GM12878 (cell line): ENCODE results near the gene GRIN2A. TPM values are rescaled to one million over a fixed set of nuclear protein-coding genes. Genes with fewer than 3 reads are reported as not detected.

Source experiments
- CUX1 ChIP-seq: IDR thresholded peaks from 2 replicates; pipeline ENCODE4 v1.6.1; 2012; ENCODE audit warnings: improper control_type of control experiment, low read depth, low read length; ENCODE audit not compliant: insufficient replicate concordance
- E4F1 ChIP-seq: fragments of 450-650 bp; IDR thresholded peaks from 2 replicates; pipeline ENCODE4 v1.6.1; 2018; ENCODE audit warnings: borderline replicate concordance, mild to moderate bottlenecking; ENCODE audit not compliant: partially characterized antibody
- EP300 ChIP-seq, 2 experiments: fragments of 150-350 bp in 1 of 2; IDR thresholded peaks; 2 replicates each; pipeline ENCODE4 v1.6.1; 2011 to 2012; ENCODE audit warnings: low read depth in 2 of 2, low read length in 2 of 2, borderline replicate concordance in 1 of 2, improper control_type of control experiment in 1 of 2, inconsistent platforms in 1 of 2; ENCODE audit not compliant: control insufficient read depth in 1 of 2
- FOXK2 ChIP-seq: fragments of 450-650 bp; IDR thresholded peaks from 2 replicates; pipeline ENCODE4 v1.6.1; 2017; ENCODE audit warnings: mild to moderate bottlenecking, moderate library complexity
- GABPA ChIP-seq: IDR thresholded peaks from 2 replicates; pipeline ENCODE4 v1.6.1; 2014; ENCODE audit warnings: antibody characterized with exemption, low read depth, mild to moderate bottlenecking, inconsistent platforms
- KAT2A ChIP-seq: conservative IDR thresholded peaks from 2 replicates; pipeline ENCODE4 v1.6.1; 2011; ENCODE audit warnings: low read depth, low read length; ENCODE audit not compliant: control insufficient read depth
- NFXL1 ChIP-seq: fragments of 450-650 bp; IDR thresholded peaks from 2 replicates; pipeline ENCODE4 v1.6.1; 2017; ENCODE audit warnings: antibody characterized with exemption, mild to moderate bottlenecking, borderline replicate concordance
- NKRF ChIP-seq: fragments of 450-650 bp; conservative IDR thresholded peaks from 2 replicates; pipeline ENCODE4 v1.6.1; 2017; ENCODE audit warnings: mild to moderate bottlenecking, moderate library complexity
- RUNX3 ChIP-seq: IDR thresholded peaks from 2 replicates; pipeline ENCODE4 v1.6.1; 2012; ENCODE audit warnings: low read length, inconsistent platforms
- SIX5 ChIP-seq: IDR thresholded peaks from 2 replicates; pipeline ENCODE4 v1.6.1; 2011; ENCODE audit warnings: mild to moderate bottlenecking, low read depth, low read length, moderate library complexity; ENCODE audit not compliant: severe bottlenecking
- SKIL ChIP-seq: fragments of 450-650 bp; IDR thresholded peaks from 2 replicates; pipeline ENCODE4 v1.6.1; 2017; ENCODE audit warnings: mild to moderate bottlenecking, low read depth, inconsistent platforms; ENCODE audit not compliant: poor library complexity, severe bottlenecking
- SMARCA5 ChIP-seq: fragments of 450-650 bp; IDR thresholded peaks from 2 replicates; pipeline ENCODE4 v1.6.1; 2017; ENCODE audit warnings: mild to moderate bottlenecking
- SUPT20H ChIP-seq: IDR thresholded peaks from 2 replicates; pipeline ENCODE4 v1.6.1; 2011; ENCODE audit warnings: low read depth, mild to moderate bottlenecking, low read length, moderate library complexity, borderline replicate concordance; ENCODE audit not compliant: control insufficient read depth
- TBL1XR1 ChIP-seq: IDR thresholded peaks from 2 replicates; pipeline ENCODE4 v1.6.1; 2012; ENCODE audit warnings: low read depth, low read length, improper control_type of control experiment
- TCF12 ChIP-seq: IDR thresholded peaks from 2 replicates; pipeline ENCODE4 v1.6.1; 2011; ENCODE audit warnings: low read depth, mild to moderate bottlenecking, low read length
- USF1 ChIP-seq: IDR thresholded peaks from 2 replicates; pipeline ENCODE4 v1.6.1; 2011; ENCODE audit warnings: borderline replicate concordance, low read depth, mild to moderate bottlenecking, moderate library complexity, mixed read lengths, low read length; ENCODE audit not compliant: insufficient read depth; ENCODE audit errors: extremely low read length
- polyA plus RNA-seq, 11 experiments: library from polyadenylated mRNA; depleted of rRNA in 4 of 11; unstranded in 6 of 11; stranded (reverse) in 5 of 11; fragments of >200 nt; fragmentation: Nextera tagmentation in 4 of 11; fragmentation: Illumina TruSeq in 1 of 11; extraction: Ambion mirVana in 4 of 11; extraction: Trizol in 1 of 11; gene quantifications; 1 replicate in 1 of 11; 2 replicates in 10 of 11; pipeline versions ENCODE4 v1.2.1 to v1.2.3, GENCODE V29; 2011 to 2016; ENCODE audit warnings: inconsistent platforms in 2 of 11, missing spikeins in 2 of 11, low read depth in 1 of 11
- total RNA-seq, 4 experiments: library from RNA; depleted of rRNA in 3 of 4; stranded (reverse); fragments of >200 nt in 3 of 4; fragmentation: Illumina TruSeq in 1 of 4; extraction: Trizol in 1 of 4; gene quantifications; 2 replicates each; pipeline versions ENCODE4 v1.2.1 to v1.2.3, GENCODE V29; 2013 to 2021

GRIN2A gene
- total and polyA plus RNA-seq, 10 of the 15 experiments (the other 5 are each of a cell fraction or from before 2014, with no cell fraction given) = 2.4 to 13.3 (median 7.3) TPM

DNA sequence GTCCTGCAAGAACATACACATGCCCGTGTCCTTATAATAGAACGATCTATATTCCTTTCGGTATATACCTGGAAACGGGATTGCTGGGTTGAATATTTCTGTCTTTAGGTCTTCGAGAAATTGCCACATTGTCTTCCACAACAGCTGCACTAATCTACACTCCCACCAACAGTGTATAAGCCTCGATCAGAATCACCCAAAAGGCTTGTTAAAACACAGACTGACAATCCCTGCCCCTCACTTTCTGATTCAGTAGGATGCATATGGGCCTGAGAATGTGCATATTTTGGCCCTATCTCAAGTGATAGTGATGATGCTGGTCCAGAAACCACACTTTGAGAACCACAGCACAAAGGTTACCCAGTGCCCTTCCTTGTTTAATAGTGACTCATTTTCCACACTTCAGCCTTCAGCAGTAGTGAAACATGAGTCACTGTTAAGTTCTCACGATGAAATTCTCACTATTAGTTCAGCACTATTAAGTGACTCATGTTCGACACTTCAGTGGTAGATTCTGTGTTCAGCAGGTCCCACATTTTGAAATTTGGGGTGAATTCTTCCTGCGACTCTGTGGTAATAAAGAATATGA, 215.6 kb downstream of the GRIN2A start (continued):
- TF ChIP-seq SKIL = peak; percentile 80
- peak; percentile 19; the same call in 1 of the 2 replicates for TF ChIP-seq TCF12
- no peak for TF ChIP-seq NFXL1
- peak; percentile 73 to 81; a peak in 2 of 4 replicates for TF ChIP-seq EP300 (IDR thresholded peaks at IDR 0.05; ENCODE audit: borderline replicate concordance in 1 of 2, control insufficient read depth in 1 of 2, low read depth in 2 of 2, low read length in 2 of 2)
- peak; percentile 31 for TF ChIP-seq CUX1
- no peak for TF ChIP-seq SIX5
- no peak for TF ChIP-seq SMARCA5
- no peak for TF ChIP-seq TBL1XR1
- no peak for TF ChIP-seq KAT2A
- TF ChIP-seq FOXK2 = no peak
- peak; percentile 89 for TF ChIP-seq RUNX3
- no peak for TF ChIP-seq USF1
- no peak for TF ChIP-seq E4F1
- TF ChIP-seq SUPT20H = no peak
- no peak for TF ChIP-seq GABPA
- TF ChIP-seq NKRF = no peak
